COR-L47 (cell line): ENCODE measurements around the gene LRRC53.

Experiments
- DNase-seq: peaks from one replicate; lab custom pipeline; 2025; lab: John Stamatoyannopoulos, UW

LRRC53 gene

GRCh38 chr1:74496669-74497068, 15.7 kb downstream of the LRRC53 start:
- no peak for DNase-seq

- no peak for DNase-seq
Observed at GRCh38 chr1:74486036-74486435, 26.4 kb downstream of the LRRC53 start.

- no peak for DNase-seq
Observed at GRCh38 chr1:74485622-74486021, 26.8 kb downstream of the LRRC53 start.

- DNase-seq, result peak; percentile 70
Observed at GRCh38 chr1:74481607-74482006, 30.8 kb downstream of the LRRC53 start.

GRCh38 chr1:74480068-74480467, 32.3 kb downstream of the LRRC53 start:
- DNase-seq, result peak; percentile 56

GRCh38 chr1:74478979-74479378, 33.4 kb downstream of the LRRC53 start:
- DNase-seq, result peak; percentile 67

- no peak for DNase-seq
Observed at GRCh38 chr1:74474585-74474984, 37.8 kb downstream of the LRRC53 start.

- no peak for DNase-seq
Observed at GRCh38 chr1:74471470-74471869, 40.9 kb downstream of the LRRC53 start.

- DNase-seq, result no peak
Observed at GRCh38 chr1:74470936-74471335, 41.5 kb downstream of the LRRC53 start.

- no peak for DNase-seq
Observed at GRCh38 chr1:74470251-74470650, 42.2 kb downstream of the LRRC53 start.

GRCh38 chr1:74468982-74469603, 43.3 kb downstream of the LRRC53 start:
- DNase-seq, result peak; percentile 76

GRCh38 chr1:74467786-74468377, 44.5 kb downstream of the LRRC53 start:
- DNase-seq, result peak; percentile 97

GRCh38 chr1:74465193-74465681, 47.2 kb downstream of the LRRC53 start:
- no peak for DNase-seq

GRCh38 chr1:74464037-74464436, 48.4 kb downstream of the LRRC53 start:
- DNase-seq, result no peak

GRCh38 chr1:74463333-74463988, 49.0 kb downstream of the LRRC53 start:
- no peak for DNase-seq

- DNase-seq, result no peak
Observed at GRCh38 chr1:74457253-74457652, 55.2 kb downstream of the LRRC53 start.

GRCh38 chr1:74455390-74455789, 57.0 kb downstream of the LRRC53 start:
- DNase-seq, result no peak

GRCh38 chr1:74453277-74453676, 59.1 kb downstream of the LRRC53 start:
- no peak for DNase-seq

GRCh38 chr1:74452035-74452434, 60.4 kb downstream of the LRRC53 start:
- DNase-seq, result no peak

GRCh38 chr1:74437035-74437434, 75.4 kb downstream of the LRRC53 start:
- no peak for DNase-seq

GRCh38 chr1:74436078-74436477, 76.3 kb downstream of the LRRC53 start:
- no peak for DNase-seq

- DNase-seq, result no peak
Observed at GRCh38 chr1:74434321-74434720, 78.1 kb downstream of the LRRC53 start.

- DNase-seq, result peak; percentile 11
Observed at GRCh38 chr1:74432325-74432724, 80.1 kb downstream of the LRRC53 start.
